NCI-H69 (cell line): ENCODE data around the gene DCANP1.
A peak's percentile ranks its signal among the peaks of the same experiment; 100 is the strongest.
"Not testable (repeated sequence)": the region's sequence is repeated elsewhere in the genome, so short reads cannot be mapped to it uniquely, and the experiment has no call there.

ENCODE experiments used
- DNase-seq: peaks from one replicate; lab custom pipeline; 2025; lab: John Stamatoyannopoulos, UW

The DCANP1 gene

GRCh38 chr5:135447298-135447929 is at the start of gene DCANP1:
DCANP1 (minus strand) TSS chr5:135447348; CDS start chr5:135447108, 240 bp downstream.
- peak; percentile 46 for DNase-seq

GRCh38 chr5:135495531-135495930 is 48.4 kb upstream of the DCANP1 start:
- DNase-seq: not testable (repeated sequence)

- DNase-seq: no peak
Measured at GRCh38 chr5:135494196-135494595, 47.0 kb upstream of the DCANP1 start.

GRCh38 chr5:135493406-135494180 is 46.4 kb upstream of the DCANP1 start:
- no peak for DNase-seq

- DNase-seq: peak; percentile 74
Measured at GRCh38 chr5:135492319-135492626, 45.1 kb upstream of the DCANP1 start.

- peak; percentile 96 for DNase-seq
Measured at GRCh38 chr5:135491552-135492318, 44.6 kb upstream of the DCANP1 start.

GRCh38 chr5:135491038-135491551 is 43.9 kb upstream of the DCANP1 start:
- peak; percentile 37 for DNase-seq

GRCh38 chr5:135490245-135491037 is 43.3 kb upstream of the DCANP1 start:
- DNase-seq: no peak

- DNase-seq: peak; percentile 83
Measured at GRCh38 chr5:135489466-135490244, 42.5 kb upstream of the DCANP1 start.

GRCh38 chr5:135488727-135489465 is 41.7 kb upstream of the DCANP1 start:
- DNase-seq: peak; percentile 98

GRCh38 chr5:135487839-135488514 is 40.8 kb upstream of the DCANP1 start:
- DNase-seq: peak; percentile 53

- peak; percentile 73 for DNase-seq
Measured at GRCh38 chr5:135487037-135487395, 39.9 kb upstream of the DCANP1 start.

GRCh38 chr5:135486131-135487036 is 39.2 kb upstream of the DCANP1 start:
- DNase-seq: no peak

- DNase-seq: no peak
Measured at GRCh38 chr5:135484674-135485086, 37.5 kb upstream of the DCANP1 start.

- DNase-seq: no peak
Measured at GRCh38 chr5:135483254-135483653, 36.1 kb upstream of the DCANP1 start.

GRCh38 chr5:135482381-135482933 is 35.3 kb upstream of the DCANP1 start:
- DNase-seq: peak; percentile 12

GRCh38 chr5:135481909-135482311 is 34.8 kb upstream of the DCANP1 start:
- no peak for DNase-seq

GRCh38 chr5:135481387-135481786 is 34.2 kb upstream of the DCANP1 start:
- no peak for DNase-seq
